GM12878 (cell line): ENCODE measurements around the gene FOXD4. TPM values are rescaled to one million over a fixed set of nuclear protein-coding genes. Genes with fewer than 3 reads are reported as not detected.
"Not testable (repeated sequence)": the region's sequence is repeated elsewhere in the genome, so short reads cannot be mapped to it uniquely, and the experiment has no call there.

Experiments used
- ATAC-seq: fragments of 200-7000 bp; cut with Tn5 transposase; 3 replicates; pipeline ENCODE4 v1.9.1; 2020; ENCODE audit warnings: mild to moderate bottlenecking, moderate library complexity
- BruUV-seq: library from RNA; stranded (reverse); fragments of 400-500 nt; replicated peaks from 2 replicates; lab custom pipeline; 2021; lab: Mats Ljungman, UMichigan
- CTCF ChIA-PET: fragments of 300-600 bp; sonication (Branson Sonifier 250); formaldehyde crosslinking; extraction: SDS; loops from one replicate; lab custom pipeline; 2021; ENCODE audit warnings: inconsistent platforms; lab: Yijun Ruan, JAX
- POLR2A ChIA-PET: fragments of 350-600 bp; formaldehyde crosslinking; extraction: SDS; loops from one replicate; lab custom pipeline; 2021; ENCODE audit warnings: inconsistent platforms; lab: Charles Lee
- RAD21 ChIA-PET: fragments of 300-600 bp; sonication (Branson Sonifier 250); formaldehyde crosslinking; loops from one replicate; lab custom pipeline; 2023; ENCODE audit warnings: antibody characterized with exemption; ENCODE audit not compliant: unreplicated experiment; lab: Charles Lee
- SMC1A ChIA-PET: fragments of 300-600 bp; sonication (Branson Sonifier 250); formaldehyde crosslinking; loops from one replicate; lab custom pipeline; 2023; ENCODE audit not compliant: unreplicated experiment, uncharacterized antibody; lab: Charles Lee
- DNase-seq: peaks from one replicate; pipeline ENCODE4 v3.0.0-alpha.2; 2011; ENCODE audit warnings: low read depth, low spot score
- FAIRE-seq: peaks from 3 replicates; lab custom pipeline; 2011; peaks lifted over from hg19 to GRCh38; lab: Jason Lieb, UNC
- H2AFZ ChIP-seq: 2 replicates; pipeline ENCODE4 v1.6.0; 2011; ENCODE audit warnings: low read depth, low read length, control low read depth; ENCODE audit not compliant: control insufficient read depth
- H3K27ac ChIP-seq: 2 replicates; pipeline ENCODE4 v1.5.1; 2011; ENCODE audit warnings: control low read depth; ENCODE audit not compliant: control insufficient read depth, insufficient read depth
- H3K27me3 ChIP-seq, 2 experiments: replicated peaks in 1 of 2; 2 replicates each; pipeline versions ENCODE4 v1.6.0 to v1.6.1; 2011; ENCODE audit warnings: low read length in 1 of 2; ENCODE audit not compliant: control insufficient read depth in 2 of 2, insufficient read depth in 2 of 2
- H3K36me3 ChIP-seq, 2 experiments: 2 replicates each; pipeline ENCODE4 v1.5.1; 2011; ENCODE audit warnings: low read length in 1 of 2; ENCODE audit not compliant: control insufficient read depth in 2 of 2, insufficient read depth in 2 of 2
- H3K4me1 ChIP-seq: 2 replicates; pipeline ENCODE4 v1.6.1; 2011; ENCODE audit warnings: mild to moderate bottlenecking, low read length, moderate library complexity, mixed read lengths; ENCODE audit not compliant: control insufficient read depth, insufficient read depth
- H3K4me2 ChIP-seq: 2 replicates; pipeline ENCODE4 v1.6.0; 2011; ENCODE audit warnings: control low read depth; ENCODE audit not compliant: control insufficient read depth, insufficient read depth
- H3K4me3 ChIP-seq: fragments of 200-600 bp; sonication (generic); 2 replicates; pipeline ENCODE4 v1.5.1; 2016
- H3K79me2 ChIP-seq: 2 replicates; pipeline ENCODE4 v1.6.0; 2011; ENCODE audit warnings: low read length; ENCODE audit not compliant: control insufficient read depth, insufficient read depth
- H3K9ac ChIP-seq: 2 replicates; pipeline ENCODE4 v1.8.0; 2011; ENCODE audit warnings: low read length, control low read depth, mixed read lengths; ENCODE audit not compliant: control insufficient read depth, insufficient read depth
- H3K9me3 ChIP-seq: replicated peaks from 3 replicates; pipeline ENCODE4 v1.5.1; 2011; ENCODE audit warnings: mild to moderate bottlenecking, low read length; ENCODE audit not compliant: control insufficient read depth, insufficient read depth
- H4K20me1 ChIP-seq: 2 replicates; pipeline ENCODE4 v1.6.0; 2011; ENCODE audit not compliant: control insufficient read depth, insufficient read depth
- WGBS: methylation state at CpG from one replicate; pipeline ENCODE4 v1.1.6; 2016; ENCODE audit warnings: low lambda C conversion rate; ENCODE audit not compliant: insufficient replicate concordance, insufficient coverage; ENCODE audit errors: missing lambda C conversion rate; 5-methylcytosine and 5-hydroxymethylcytosine counted together
- in situ Hi-C: fragments of 300-500 bp; cut with MboI; formaldehyde crosslinking; loops from 9 replicates; pipeline ENCODE4 v1.14.3; 2018; ENCODE audit warnings: mixed read lengths
- intact Hi-C: fragments of 100-400 bp; cut with micrococcal nuclease; formaldehyde crosslinking; loops from one replicate; pipeline ENCODE4 v1.14.2; 2022; ENCODE audit not compliant: unreplicated experiment
- polyA plus RNA-seq, 11 experiments: library from polyadenylated mRNA; depleted of rRNA in 4 of 11; unstranded in 6 of 11; stranded (reverse) in 5 of 11; fragments of >200 nt; fragmentation: Nextera tagmentation in 4 of 11; fragmentation: Illumina TruSeq in 1 of 11; extraction: Ambion mirVana in 4 of 11; extraction: Trizol in 1 of 11; gene quantifications; 1 replicate in 1 of 11; 2 replicates in 10 of 11; pipeline versions ENCODE4 v1.2.1 to v1.2.3, GENCODE V29; 2011 to 2016; ENCODE audit warnings: inconsistent platforms in 2 of 11, missing spikeins in 2 of 11, low read depth in 1 of 11
- total RNA-seq, 4 experiments: library from RNA; depleted of rRNA in 3 of 4; stranded (reverse); fragments of >200 nt in 3 of 4; fragmentation: Illumina TruSeq in 1 of 4; extraction: Trizol in 1 of 4; gene quantifications; 2 replicates each; pipeline versions ENCODE4 v1.2.1 to v1.2.3, GENCODE V29; 2013 to 2021

FOXD4 gene
- total and polyA plus RNA-seq, 10 of the 15 experiments (the other 5 are each of a cell fraction or from before 2014, with no cell fraction given) = 0.09 to 0.34 (median 0.20) TPM; not detected in 4

- H2AFZ ChIP-seq, H3K4me3 ChIP-seq, H3K79me2 ChIP-seq, POLR2A ChIA-PET, H3K4me1 ChIP-seq, H3K4me2 ChIP-seq, H4K20me1 ChIP-seq, BruUV-seq, DNase-seq, H3K9ac ChIP-seq, H3K9me3 ChIP-seq, CTCF ChIA-PET, intact Hi-C loops, H3K36me3 ChIP-seq, ATAC-seq, in situ Hi-C loops, H3K27me3 ChIP-seq, FAIRE-seq, H3K27ac ChIP-seq, SMC1A ChIA-PET, RAD21 ChIA-PET: not testable (repeated sequence)
- WGBS = over 99% methylated on average over 11 of the region's 17 CpGs
These were observed 21.7 kb upstream of the FOXD4 start for GRCh38 chr9:139880-140279.

GRCh38 chr9:117144-117994 is 848 bp downstream of the FOXD4 start:
- intact Hi-C loops, H2AFZ ChIP-seq, H3K4me3 ChIP-seq, POLR2A ChIA-PET, BruUV-seq, FAIRE-seq, CTCF ChIA-PET, H3K9ac ChIP-seq, SMC1A ChIA-PET, H4K20me1 ChIP-seq, H3K9me3 ChIP-seq, H3K79me2 ChIP-seq, DNase-seq, H3K36me3 ChIP-seq, H3K4me2 ChIP-seq, RAD21 ChIA-PET, H3K27ac ChIP-seq, H3K4me1 ChIP-seq, ATAC-seq, in situ Hi-C loops, H3K27me3 ChIP-seq: not testable (repeated sequence)
- 18% methylated on average over 35 of the region's 71 CpGs for WGBS
